DMS53 treated with DMSO at 0.1 percent for 48 hours (cell line): ENCODE measurements around the gene SLC25A10.
A peak's percentile ranks its signal among the peaks of the same experiment; 100 is the strongest.
"Not testable (repeated sequence)": the region's sequence is repeated elsewhere in the genome, so short reads cannot be mapped to it uniquely, and the experiment has no call there.

Experiments
- DNase-seq: peaks from one replicate; lab custom pipeline; 2025; ENCODE audit not compliant: unreplicated experiment; lab: John Stamatoyannopoulos, UW

SLC25A10 gene, protein sequence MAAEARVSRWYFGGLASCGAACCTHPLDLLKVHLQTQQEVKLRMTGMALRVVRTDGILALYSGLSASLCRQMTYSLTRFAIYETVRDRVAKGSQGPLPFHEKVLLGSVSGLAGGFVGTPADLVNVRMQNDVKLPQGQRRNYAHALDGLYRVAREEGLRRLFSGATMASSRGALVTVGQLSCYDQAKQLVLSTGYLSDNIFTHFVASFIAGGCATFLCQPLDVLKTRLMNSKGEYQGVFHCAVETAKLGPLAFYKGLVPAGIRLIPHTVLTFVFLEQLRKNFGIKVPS

GRCh38 chr17:81711814-81712467 lies at the start of gene SLC25A10:
TSS of gene SLC25A10 (plus strand) at chr17:81712284. CDS start at chr17:81712427, 143 bp downstream.
- peak; percentile 73 for DNase-seq

GRCh38 chr17:81664051-81664470 lies 48.0 kb upstream of the SLC25A10 start:
- no peak for DNase-seq

- DNase-seq = no peak
Measured at GRCh38 chr17:81665205-81666091, 46.6 kb upstream of the SLC25A10 start.

DNA sequence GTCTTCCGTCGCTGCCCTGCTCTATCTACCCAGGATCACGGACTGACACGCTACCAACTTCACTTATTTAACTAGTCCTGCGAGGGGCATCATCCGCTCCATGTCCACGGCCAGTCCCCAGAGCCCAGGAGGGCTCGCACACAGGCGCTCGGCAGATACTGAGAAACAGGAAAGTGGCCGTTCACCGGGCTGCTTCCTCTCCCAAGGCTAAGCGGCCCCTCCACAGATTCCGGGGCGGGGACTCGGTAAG lies 46.1 kb upstream of the SLC25A10 start:
- no peak for DNase-seq

DNA sequence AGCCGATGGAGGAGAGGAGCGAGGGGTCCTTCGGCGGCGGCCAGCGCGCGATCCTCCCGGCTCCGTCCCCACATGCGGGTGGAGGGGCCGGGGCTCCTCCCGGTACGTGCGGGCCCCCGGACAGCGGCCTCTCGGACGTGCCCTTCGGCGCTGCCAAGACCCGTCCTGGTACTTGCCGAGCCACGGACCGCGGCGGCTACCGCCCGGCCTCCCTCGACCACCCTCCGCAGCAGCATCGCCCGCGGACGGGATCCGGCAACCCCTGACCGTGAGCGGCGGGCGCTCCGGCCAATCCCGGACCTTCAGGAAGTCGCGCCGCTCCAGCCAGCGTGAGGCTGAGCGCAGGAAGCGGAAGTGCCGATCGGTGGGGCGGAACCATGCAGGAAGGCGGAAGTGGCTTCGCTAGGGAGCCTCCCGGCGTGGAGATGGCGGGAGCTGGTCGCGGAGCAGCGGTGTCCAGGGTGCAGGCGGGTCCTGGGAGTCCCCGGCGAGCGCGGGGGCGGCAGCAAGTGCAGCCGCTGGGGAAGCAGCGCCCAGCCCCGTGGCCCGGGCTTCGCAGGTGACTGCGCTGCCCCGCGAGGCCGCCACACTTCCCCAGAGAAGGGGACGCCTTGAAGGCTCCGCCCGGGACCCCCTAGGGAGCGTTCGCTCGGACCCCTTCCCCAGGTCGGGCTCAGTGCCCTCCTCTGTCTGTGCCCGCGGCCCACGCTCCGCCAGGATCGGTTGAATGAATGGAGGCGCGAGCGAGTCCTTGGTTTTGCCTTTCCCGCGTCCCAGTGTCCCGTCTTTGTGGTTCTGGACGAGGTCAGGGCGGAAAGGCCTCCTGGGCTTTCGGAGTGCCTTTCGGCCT lies 45.5 kb upstream of the SLC25A10 start, which contains the start of the genes CCDC137 and OXLD1:
Gene CCDC137, plus strand, starts transcription at position 396 of the 850 bp plus-strand sequence. Its CDS starts 30 bp downstream, at position 426.
Gene OXLD1, minus strand, starts transcription at position 264 of the 850 bp plus-strand sequence. Its CDS starts 28 bp downstream, at position 236.
- peak; percentile 86 for DNase-seq

DNA sequence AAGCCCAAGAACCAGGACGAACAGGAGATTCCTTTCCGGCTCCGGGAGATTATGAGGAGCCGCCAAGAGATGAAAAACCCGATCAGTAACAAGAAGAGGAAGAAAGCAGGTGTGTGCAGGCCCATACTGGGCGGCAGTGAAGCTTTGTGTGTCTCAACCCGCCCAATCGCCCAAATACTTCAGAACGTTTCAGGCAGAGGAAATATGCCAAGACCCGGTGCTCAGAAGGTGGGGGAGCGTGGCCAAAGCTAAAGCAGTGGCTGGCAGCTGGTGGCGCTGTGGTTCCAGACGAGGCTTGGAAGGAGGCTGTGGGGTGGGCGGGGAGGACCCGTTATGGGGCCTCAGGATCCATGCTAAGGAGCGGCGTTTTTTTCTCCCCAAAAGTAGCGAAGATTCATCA lies 44.3 kb upstream of the SLC25A10 start:
- DNase-seq = no peak

DNA sequence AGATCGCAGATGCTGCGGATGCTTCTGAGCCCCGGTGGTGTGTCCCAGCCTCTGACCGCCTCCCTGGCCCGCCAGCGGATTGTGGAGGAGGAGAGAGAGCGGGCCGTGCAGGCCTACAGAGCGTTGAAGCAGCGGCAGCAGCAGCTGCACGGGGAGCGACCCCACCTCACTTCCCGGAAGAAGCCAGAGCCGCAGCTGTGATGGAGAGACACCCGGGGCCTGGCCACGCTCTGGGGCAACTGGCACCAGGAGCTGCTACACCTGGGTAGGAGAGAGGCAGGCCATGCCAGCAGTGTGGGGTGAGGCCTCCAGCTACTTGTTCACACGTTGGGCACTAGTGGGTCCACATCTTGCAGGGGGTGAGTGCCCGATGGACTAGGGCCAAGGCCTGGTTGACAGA lies 39.6 kb upstream of the SLC25A10 start:
- no peak for DNase-seq

DNA sequence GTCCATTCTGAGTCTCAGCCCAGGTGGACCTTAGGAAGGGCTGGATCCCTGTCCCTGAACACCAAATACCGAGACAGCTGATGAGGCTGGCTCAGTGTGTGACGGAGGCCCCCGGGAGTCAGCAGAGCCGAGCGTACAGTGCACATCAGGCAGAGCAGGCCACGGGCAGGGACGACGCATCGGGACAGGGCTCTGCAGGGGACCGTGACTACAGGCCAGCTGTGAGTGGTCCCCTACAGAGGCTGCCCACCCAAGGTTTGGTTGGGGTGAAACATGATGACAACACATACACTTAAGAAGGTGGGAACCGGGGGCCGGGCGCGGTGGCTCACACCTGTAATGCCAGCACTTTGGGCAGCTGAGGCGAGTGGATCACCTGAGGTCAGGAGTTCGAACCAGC lies 39.1 kb upstream of the SLC25A10 start:
- no peak for DNase-seq

DNA sequence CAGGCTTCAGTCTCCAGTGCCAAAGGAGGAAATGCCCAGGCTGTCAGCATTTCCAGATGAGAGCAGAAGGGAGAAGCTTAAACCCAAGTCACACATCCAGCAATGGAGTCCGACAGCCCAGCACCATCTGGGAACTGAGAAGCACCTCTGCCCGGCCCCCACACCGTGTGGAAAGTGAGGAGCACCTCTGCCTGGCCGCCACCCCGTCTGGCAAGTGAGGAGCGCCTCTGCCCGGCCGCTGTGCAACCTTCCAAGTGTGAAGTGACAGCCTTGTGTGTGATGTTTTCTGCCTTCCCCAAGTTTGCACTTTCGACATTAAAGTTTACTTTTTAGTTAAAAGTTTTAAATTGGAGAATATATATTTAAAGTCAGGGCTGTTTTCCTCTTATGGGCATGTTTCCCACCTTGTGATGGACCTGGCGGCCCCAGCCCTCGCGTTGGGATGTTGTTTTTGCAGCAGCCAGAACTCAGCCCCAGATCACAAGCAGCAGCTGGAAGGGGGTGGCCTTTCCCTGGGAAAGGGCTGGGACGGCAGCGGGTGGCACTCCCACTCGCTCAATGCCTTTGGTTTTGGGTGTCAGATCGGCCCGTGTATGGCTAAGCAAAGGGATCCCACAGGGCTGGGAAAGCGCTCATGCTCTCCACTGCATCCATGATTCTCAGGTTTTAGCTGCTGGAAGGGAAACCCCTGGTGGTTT lies 38.4 kb upstream of the SLC25A10 start:
- DNase-seq = no peak

GRCh38 chr17:81675515-81676221 lies 36.4 kb upstream of the SLC25A10 start:
- not testable (repeated sequence) for DNase-seq

GRCh38 chr17:81676906-81677305 lies 35.2 kb upstream of the SLC25A10 start:
- DNase-seq = no peak

DNA sequence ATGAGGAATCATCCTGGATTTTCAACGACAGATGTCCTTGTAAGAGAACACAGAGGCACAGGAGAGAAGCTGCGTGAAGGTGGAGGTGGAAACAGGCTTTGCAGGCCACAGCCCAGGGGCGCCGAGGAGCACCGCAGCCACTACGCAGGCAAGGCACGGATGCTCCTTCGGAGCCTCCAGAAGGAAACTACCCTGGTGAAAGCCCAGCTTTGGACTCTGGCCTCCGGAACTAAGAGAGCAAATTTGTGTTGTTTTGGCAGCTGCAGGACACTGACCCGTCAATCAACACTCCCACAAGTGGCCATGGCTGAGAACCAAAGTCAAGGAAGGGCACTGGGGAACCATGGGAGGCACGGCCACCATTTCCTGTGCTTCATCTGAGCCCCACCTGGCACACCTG lies 31.9 kb upstream of the SLC25A10 start:
- DNase-seq = no peak

DNA sequence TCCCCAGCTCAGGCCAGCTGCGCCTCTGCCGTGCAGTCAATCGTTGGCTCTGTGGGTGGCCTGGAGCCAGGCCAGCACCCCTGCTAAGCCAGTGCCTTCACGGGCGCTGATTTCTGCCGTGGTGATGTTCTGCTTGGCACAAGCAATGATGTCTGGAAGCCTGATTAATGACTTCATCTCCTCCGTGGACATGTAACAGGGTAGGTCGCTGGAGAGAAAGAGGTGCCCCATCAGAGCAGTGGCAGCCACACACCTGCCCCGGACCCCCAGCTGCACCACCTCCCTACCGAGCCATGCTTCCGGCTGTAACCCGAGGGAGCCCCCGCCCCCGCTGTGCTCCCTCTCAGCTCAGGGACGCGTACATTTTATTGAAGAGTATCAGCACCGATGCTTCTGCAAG lies 30.4 kb upstream of the SLC25A10 start:
- no peak for DNase-seq

DNA sequence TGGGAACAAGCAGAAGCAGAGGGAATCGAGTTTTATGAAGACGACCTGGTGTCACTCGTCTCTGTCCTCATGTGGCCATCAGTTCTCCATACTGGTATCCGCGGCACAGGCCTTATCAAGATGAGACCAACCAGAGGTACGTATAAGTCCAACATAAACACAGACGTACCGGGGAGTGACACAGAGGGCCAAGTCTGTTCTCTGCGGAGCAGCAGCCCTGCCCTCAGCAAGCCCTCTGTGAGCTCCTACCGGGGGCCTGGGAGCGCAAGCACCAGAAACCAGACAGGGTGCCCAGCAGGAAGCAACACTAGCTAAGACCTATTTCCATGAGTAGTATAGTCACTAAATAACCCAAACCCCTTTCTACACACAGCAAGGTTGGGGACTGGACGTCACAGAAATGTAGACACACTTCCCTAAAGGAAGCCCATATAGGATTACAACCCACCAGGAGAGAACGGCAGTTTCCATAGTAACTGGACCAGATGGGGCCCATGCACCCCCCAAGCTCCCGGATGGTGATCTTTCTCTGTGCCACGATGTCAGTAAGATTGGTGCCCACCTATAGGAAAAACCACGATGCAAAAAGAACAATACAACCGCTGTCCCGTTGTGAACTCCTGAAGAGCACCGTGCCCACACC lies 29.4 kb upstream of the SLC25A10 start:
- DNase-seq = no peak

GRCh38 chr17:81683208-81683583 lies 28.9 kb upstream of the SLC25A10 start:
- DNase-seq = no peak

- peak; percentile 96 for DNase-seq
Measured at GRCh38 chr17:81683584-81684441, 28.3 kb upstream of the SLC25A10 start, which contains the start of the genes ARL16 and HGS. TSS of gene ARL16 (minus strand) at chr17:81683797. CDS start at chr17:81683753, 44 bp downstream. TSS of gene HGS (plus strand) at chr17:81684011. CDS start at chr17:81684067, 56 bp downstream.

GRCh38 chr17:81684442-81684911 lies 27.6 kb upstream of the SLC25A10 start:
- DNase-seq = no peak

GRCh38 chr17:81685108-81685507 lies 27.0 kb upstream of the SLC25A10 start:
- no peak for DNase-seq
